GM12873 (cell line): ENCODE data around the gene UROC1.

Experiments
- CTCF ChIP-seq: IDR thresholded peaks from 2 replicates; pipeline ENCODE4 v1.5.1; 2012; ENCODE audit warnings: low read depth, mild to moderate bottlenecking, moderate library complexity, low read length, control low read depth; ENCODE audit not compliant: insufficient read depth; ENCODE audit errors: missing control alignments

Gene UROC1

GRCh38 chr3:126539558-126540250, 22.1 kb upstream of the UROC1 start:
- TF ChIP-seq CTCF: no peak

GRCh38 chr3:126538966-126539365, 21.4 kb upstream of the UROC1 start:
- no peak for TF ChIP-seq CTCF

- TF ChIP-seq CTCF: no peak
Measured at GRCh38 chr3:126538316-126538715, 20.7 kb upstream of the UROC1 start.

- TF ChIP-seq CTCF: no peak
Measured at GRCh38 chr3:126537730-126538281, 20.2 kb upstream of the UROC1 start.

- TF ChIP-seq CTCF: no peak
Measured at GRCh38 chr3:126537116-126537729, 19.6 kb upstream of the UROC1 start.

- no peak for TF ChIP-seq CTCF
Measured at GRCh38 chr3:126536126-126536525, 18.6 kb upstream of the UROC1 start.

GRCh38 chr3:126535636-126536035, 18.1 kb upstream of the UROC1 start:
- TF ChIP-seq CTCF: no peak
